Measurements from ENCODE around the gene GZMB.
"Not testable (repeated sequence)": the region's sequence is repeated elsewhere in the genome, so short reads cannot be mapped to it uniquely, and the experiment has no call there.

GZMB gene, protein sequence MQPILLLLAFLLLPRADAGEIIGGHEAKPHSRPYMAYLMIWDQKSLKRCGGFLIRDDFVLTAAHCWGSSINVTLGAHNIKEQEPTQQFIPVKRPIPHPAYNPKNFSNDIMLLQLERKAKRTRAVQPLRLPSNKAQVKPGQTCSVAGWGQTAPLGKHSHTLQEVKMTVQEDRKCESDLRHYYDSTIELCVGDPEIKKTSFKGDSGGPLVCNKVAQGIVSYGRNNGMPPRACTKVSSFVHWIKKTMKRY

DNA sequence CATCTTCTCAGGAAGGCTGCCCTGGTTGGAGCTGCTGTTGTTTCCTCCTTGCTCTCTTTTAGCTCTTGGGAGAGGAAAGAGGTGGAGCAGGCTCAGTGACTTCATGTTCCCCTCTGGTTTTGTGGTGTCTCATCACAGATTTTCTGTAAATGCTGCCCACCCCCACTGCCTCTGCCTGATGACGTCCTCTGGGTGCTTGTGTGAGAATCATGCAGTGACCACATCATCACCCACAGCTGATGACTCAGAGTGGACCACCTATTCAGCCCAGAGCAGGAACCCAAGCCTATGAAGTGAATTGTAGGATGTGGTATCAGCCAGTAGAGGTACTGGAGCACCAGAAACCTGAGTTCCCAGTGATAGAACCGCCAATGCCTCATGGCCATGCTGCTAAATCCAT, at the start of gene GZMB:
Gene GZMB (minus strand): TSS at position 33 of the 400 bp plus-strand sequence. CDS start 30 bp downstream, at position 3.
- peak; percentile 79 to 98 for DNase-seq (ENCODE audit: extremely low read depth in 1 of 2, low read depth in 1 of 2)

DNA sequence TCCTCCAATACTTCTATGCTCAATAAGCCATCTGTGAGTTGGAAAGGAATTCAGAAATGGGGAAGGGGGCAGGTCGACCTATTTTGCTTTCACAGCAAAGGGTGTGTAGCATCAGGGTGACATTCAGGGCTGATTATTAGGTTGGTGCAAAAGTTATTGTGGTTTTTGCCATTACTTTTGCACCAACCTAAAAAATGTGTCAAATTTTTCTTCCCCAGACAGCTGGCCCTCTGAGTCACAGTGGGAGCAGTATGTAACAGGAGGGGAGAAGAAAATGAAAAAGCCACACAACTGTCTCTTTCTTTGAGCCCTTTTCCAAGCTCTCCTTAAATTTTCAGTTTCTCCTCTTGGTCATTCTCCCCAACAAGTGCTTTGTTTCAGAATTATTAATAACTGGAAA, 47.1 kb upstream of the GZMB start:
- DNase-seq (ENCODE audit: extremely low read depth in 1 of 2, low read depth in 1 of 2), result no peak

DNA sequence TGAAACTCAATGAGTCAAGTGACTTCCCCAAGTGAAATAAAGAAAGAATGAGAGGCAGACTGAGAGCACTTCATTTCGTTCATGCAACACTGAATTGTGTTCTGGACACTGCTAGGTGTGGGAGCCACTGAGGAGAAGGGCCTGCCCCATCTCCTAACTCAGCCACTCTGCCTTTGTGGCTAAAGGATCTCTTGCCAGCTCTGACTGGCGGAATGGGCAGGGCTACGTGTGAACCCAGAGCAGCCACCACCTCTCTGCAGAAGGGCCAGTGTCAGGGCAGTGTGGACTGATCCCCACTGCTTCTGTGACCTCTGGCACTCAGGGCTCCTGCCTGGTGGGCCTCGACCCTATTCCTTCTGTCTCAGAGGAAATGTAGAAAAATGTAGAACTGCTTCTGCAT, 46.5 kb upstream of the GZMB start:
- DNase-seq (ENCODE audit: extremely low read depth in 1 of 2, low read depth in 1 of 2), result no peak

DNA sequence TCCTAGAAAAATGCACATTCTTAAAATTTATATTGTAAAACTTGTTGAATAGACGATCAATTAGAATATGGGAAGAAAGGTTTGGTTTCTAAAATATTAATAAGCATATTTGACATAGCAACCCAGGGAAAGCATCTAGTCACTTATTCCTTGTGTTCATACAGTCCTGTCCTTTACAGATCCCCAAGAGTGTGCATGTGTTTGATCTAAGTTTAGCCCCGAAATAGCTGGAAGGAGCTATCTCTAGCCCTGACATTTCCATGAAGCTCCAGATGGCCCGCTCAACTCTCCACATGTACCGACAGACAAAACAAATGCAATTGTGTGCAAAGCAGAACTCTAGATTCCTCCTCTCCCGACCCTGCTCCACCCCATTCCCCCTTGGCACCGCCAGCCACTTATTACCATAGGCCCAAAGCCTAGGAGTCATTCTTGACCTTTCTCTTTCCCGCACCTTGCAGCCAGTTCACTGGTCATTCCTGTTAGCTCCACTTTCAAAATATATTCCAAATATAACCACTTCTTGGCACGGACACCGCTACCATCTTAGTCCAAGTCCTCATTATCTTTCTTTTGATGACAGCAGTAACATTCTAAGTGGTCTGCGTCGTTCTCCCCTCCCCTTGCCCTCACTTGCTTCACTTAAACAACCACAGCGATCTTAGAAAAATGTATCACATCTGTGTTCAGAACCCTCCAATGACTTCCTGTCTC, 45.4 kb upstream of the GZMB start:
- DNase-seq (ENCODE audit: extremely low read depth in 1 of 2, low read depth in 1 of 2), result no peak

DNA sequence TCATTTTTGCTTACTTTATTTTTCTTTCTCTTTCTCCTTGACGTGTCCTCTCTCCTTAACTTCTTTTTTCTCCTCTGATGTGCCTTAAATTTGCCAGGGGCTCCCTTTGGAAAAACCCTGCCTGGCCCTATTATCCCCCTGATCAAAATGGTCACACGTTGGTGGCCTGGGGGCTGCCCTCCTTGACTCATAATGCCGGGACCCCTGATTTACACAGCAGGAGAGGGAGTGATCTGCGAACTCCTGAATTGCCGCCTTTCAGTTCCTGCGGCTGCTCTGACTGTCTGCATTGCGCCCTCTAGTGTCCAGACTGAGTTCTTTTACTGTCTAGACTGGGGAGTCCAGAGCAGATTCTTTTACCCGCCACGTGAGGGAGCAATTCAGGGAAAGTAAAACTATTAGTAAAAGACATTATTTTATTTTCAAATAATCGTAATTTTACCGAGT, 44.8 kb upstream of the GZMB start:
- peak in 1 of 2 donors; percentile 71 for DNase-seq (ENCODE audit: extremely low read depth in 1 of 2, low read depth in 1 of 2)

DNA sequence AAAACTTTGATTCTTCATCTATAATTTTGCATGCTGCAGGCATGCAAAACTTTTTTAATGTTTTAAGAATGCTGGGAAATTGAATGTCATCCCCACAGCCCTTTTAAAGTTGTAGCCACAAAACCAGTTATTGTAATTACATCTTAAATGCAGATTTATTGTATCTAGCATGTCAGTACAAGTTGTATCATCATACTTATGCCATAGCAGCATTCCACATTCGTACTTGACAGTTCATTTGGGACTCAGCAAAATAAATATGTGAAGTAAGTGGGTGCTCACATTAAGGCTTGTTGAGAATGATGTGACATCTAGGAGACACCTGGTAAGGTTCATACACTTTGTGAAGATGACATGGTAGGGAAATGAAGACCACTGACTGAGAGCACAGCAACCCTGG, 44.0 kb upstream of the GZMB start:
- DNase-seq (ENCODE audit: extremely low read depth in 1 of 2, low read depth in 1 of 2), result no peak

DNA sequence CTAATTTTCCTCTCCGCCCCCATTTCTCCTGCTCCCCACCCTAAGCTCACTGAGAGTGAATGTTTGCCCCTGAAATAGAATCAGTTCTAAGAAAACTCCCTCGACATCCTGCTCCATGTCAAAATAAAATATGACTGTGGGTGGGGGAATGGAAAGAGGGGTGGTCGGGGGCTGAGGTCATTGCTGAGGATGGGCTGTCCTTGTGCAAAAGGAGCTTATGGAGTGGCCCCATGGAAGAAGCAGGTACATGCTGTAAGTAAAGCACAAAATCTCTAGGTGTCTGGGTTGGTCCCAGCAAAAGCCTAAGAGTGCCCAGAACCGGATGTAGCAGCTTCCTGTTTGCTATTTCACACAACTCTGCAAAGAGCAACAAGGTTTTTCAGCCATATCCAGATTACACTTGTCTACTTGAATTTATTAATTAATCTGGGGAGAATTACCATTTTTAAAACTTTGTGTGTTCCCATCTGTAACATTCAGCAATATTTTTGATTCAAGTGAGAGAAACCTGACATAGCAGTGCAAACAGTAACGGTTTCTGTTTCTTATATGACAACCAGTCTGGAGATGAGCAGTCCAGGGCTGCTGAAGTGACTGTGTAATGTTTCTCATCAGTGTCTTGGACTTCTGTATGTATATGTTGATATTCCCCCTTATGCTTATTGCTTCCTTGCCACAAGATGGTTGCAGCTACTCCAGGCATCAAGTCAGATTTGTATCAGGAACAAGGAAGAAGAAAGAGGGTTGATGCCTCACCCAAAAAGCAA, 40.4 kb upstream of the GZMB start:
- DNase-seq (ENCODE audit: extremely low read depth in 1 of 2, low read depth in 1 of 2), result peak in 1 of 2 donors; percentile 66

DNA sequence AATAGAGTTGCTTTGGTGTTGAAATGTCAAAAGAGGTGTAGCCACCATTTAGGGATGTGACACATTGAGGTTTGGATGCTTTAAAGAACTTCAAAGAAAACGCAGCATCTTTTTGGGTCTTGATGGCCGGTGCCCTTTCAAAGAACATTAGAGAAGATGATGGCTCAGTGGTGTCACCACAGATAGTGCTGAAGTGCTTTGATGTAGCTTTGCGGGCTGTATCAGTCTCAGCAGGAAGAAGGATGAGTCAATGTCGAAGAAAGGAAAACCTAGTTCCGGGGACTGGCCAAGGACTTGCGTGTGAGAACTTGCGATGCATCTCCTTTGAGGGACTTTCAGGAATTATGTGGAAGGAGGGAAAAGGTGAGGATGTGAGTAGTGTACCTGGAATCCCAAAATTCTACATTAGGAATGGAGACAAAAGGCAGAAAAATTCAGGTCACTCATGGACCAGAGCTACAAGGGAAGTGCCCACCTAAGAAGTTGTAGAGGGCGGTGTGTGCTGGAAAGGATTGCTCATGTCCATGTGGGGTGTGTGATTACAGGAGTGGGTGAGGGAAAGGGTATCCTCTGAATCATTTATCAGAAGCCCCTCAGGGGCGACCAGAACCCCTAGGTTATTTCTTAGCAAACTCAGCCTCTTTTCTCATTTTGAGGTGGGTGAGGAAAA, 39.7 kb upstream of the GZMB start:
- peak in 1 of 2 donors; percentile 74 for DNase-seq (ENCODE audit: extremely low read depth in 1 of 2, low read depth in 1 of 2)

DNA sequence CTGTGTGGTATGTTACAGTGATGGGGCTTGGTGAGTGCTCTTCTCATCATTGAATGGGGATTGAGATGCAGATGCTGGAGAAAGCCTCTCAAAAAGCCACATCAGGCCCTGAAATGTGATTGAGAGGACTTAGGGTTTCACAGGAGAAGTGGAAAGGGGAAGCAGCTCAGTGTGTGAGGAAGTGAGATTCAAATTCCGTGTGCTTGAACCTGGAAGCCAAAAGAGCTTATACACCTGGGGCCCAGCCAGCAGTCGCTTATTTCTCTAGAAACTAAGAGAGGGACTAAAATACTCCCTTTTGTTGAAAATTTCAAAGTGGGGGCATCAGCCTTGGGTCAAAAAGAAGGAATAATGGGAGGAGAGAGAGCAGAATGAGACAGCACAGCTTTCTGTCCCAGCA, 39.1 kb upstream of the GZMB start:
- no peak for DNase-seq (ENCODE audit: extremely low read depth in 1 of 2, low read depth in 1 of 2)

DNA sequence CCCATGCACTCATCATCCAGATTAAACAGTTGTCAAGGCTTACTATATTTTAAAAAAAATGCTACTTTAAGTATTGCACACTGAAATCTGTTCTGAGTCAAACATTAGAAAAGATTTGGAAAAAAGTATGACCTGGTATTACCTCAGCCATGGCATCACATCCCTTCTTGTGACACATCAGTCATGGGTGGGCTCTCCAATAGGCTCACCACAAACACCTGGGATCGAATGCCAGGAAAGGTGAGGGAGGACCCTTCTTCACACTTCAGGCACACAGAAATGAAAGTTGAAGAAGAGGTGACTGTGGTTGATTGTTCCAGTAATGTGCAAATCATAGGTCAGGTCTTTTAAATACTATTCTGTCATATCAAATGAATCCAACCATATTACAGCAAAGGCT, 36.6 kb upstream of the GZMB start:
- DNase-seq (ENCODE audit: extremely low read depth in 1 of 2, low read depth in 1 of 2), result peak in 1 of 2 donors; percentile 78

DNA sequence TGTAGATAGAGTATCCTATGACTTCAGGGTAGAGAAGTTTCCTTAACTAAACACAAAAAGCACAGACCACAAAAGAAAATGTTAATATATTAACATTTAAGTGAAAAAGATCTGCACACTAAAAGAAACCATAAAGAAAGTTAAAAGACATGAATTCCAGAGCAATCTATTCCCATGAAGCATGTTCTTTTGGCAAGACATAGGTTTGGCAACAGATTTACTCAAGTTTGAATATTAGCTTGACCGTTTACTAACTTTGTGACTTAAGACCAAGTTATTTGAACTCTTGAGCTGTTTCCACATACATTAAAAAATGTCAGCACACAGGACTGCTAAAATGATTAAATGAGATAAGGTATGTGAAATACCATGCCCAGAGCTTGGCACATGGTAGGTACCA, 35.7 kb upstream of the GZMB start:
- DNase-seq (ENCODE audit: extremely low read depth in 1 of 2, low read depth in 1 of 2), result no peak

DNA sequence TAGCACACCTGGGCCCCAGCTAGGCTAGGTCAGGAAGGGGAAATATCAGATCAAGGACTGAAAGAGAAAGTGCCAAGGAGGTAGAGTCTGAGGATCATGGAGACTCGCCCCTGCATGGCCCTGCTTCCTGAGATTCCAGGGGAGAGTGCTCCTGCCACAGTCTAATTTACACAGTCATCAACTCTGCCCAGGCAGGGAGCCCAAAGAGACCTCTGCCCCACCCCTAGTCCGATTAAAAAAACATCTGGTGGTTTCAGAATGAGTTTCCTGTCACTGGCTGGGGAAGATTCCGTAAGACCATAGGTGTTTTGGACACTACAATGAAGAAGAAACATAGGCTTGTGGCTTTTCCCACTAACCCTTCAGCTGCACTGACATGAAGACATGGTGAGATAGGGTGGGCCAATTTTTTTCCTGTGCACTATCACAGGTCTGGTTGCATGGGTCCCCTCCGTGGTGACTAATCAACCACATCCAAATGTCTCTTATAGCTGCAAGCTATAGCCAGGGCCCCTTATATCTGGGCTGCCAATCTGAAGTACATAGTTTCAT, 31.5 kb upstream of the GZMB start:
- DNase-seq (ENCODE audit: extremely low read depth in 1 of 2, low read depth in 1 of 2), result peak in 1 of 2 donors; percentile 80

DNA sequence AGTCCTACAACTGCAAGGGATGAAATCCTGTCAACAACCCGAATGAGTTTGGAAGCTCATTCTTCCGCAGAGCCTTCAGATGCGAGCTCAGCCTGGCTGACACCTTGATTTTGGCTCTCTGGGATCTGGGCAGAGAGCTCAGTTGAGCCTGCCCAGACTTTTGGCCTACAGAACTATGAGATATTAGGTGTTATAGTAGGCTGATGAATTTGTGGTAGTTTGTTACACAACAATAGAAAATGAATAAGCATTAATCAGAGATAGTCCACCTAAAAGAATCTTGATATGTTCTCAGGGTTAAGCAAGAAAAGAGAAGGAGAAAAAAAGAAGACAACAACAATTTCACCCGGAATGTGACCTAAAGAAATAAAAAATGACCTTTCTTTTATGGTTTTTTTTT, 30.4 kb upstream of the GZMB start:
- no peak for DNase-seq (ENCODE audit: extremely low read depth in 1 of 2, low read depth in 1 of 2)

DNA sequence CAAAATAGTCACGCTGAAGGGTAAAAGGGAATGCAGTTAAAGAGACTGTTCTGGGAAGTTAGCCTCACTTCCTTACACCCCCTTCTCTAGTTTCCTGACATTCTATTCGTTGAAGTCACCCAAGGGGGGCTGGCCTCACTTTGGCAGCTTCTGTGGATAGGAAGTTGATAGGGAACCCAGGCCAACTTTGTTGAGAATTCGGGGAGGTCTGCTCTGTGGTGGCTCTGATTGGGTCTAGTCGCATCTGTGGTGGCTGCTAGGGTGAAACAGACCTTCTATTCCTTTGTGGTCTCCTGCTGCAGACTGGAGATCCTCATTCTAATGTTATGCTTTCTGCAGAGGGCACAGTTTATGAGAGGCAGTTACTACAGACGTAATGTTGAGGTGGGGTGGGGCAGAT, 28.8 kb upstream of the GZMB start:
- DNase-seq (ENCODE audit: extremely low read depth in 1 of 2, low read depth in 1 of 2), result no peak

DNA sequence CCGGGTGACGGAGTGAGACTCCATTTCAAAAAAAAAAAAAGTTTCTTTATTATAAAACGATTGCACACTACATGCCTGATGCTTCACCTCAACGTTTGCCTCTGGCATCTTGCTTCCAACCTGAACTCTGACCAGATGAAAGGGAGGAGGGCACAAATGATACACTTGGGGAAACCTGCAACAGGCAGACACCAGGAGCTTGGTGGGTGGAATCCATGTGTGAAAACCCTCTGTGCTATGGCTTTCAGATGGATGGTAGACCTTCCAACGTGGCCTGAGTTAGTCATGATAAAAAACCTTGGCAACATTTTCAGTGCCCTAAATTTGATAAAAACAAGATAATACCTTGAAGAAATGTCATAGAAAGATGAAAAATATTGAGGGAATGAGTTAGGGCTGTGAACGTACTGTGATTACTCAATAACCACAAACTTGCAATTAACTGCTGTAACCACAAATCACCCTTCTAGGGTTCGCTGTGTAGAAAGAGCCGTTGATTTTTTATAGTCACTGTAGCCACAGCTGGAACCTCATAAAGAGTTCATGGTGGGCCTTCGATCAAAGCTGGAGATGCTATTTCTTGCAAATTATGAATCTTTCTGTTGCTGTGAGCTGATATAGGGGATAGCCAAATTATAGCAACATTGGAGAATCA, 26.1 kb upstream of the GZMB start:
- no peak for DNase-seq (ENCODE audit: extremely low read depth in 1 of 2, low read depth in 1 of 2)

DNA sequence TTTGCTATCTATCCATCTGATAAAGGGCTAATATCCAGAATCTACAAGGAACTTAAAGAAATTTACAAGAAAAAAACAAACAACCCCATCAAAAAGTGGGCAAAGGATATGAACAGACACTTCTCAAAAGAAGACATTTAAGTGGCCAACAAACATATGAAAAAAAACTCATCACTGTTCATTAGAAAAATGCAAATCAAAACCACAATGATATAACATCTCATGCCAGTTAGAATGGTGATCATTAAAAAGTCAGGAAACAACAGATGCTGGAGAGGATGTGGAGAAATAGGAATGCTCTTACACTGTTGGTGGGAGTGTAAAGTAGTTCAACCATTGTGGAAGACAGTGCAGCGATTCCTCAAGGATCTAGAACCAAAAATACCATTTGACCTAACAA, 14.4 kb upstream of the GZMB start:
- not testable (repeated sequence) for DNase-seq (ENCODE audit: extremely low read depth in 1 of 2, low read depth in 1 of 2)

DNA sequence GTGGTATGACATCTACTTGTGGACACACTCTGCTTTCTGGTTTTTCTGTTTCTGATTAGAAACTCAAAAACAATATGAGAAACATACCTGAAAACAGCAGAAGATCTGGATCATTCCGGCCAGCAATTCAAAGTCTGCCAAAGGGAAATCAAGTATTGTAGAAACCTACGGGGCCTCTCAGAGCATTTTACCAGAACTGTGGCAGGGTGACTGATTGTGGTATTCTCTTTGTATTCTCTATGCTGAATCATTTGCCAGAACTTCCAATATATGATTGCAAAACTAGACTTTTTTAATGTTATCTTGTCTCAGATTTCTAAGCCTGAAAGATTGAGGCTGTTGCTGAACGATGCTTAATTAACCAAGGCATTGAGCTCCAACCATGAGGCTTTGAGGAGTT, 5.9 kb upstream of the GZMB start:
- DNase-seq (ENCODE audit: extremely low read depth in 1 of 2, low read depth in 1 of 2), result no peak

DNA sequence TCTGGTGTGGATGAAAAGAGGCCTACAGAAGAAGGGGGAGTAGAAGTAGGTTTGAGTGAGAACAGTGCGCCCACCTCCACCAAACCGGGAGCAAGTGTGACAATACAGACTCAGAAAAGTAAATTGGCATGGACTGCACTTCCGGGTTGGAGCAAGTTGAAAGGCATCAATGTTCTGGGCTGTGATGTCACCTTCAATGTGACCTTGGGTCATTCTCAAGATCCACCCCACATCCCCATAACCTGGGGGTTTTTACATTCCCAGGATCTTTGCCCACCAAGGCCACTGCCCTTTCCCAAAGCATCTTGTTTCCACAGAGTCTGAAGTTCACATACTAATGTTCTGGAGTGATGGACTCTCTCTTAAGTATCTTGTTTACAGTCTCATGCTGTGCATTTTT, 5.3 kb upstream of the GZMB start:
- no peak for DNase-seq (ENCODE audit: extremely low read depth in 1 of 2, low read depth in 1 of 2)

DNA sequence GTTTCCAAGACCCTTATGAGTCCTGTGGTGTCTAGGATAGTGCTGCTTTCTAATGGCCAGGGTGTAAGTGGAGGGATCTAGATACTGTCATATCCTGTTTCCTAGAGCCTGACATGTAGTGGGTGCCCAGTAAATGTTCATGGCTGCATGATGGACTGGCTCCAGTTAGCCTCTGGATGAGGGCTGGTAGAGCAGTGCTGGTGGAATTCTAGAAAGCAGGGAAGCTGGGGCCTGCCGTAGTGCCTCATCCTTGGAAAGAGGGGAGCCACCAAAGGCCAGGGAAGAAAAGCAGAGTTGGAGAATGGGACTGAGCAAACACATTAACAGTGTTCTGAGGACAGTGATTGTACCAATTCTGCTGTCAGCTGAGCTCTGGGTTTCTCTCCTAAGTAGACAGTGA, 637 bp downstream of the GZMB start:
- no peak for DNase-seq (ENCODE audit: extremely low read depth in 1 of 2, low read depth in 1 of 2)

DNA sequence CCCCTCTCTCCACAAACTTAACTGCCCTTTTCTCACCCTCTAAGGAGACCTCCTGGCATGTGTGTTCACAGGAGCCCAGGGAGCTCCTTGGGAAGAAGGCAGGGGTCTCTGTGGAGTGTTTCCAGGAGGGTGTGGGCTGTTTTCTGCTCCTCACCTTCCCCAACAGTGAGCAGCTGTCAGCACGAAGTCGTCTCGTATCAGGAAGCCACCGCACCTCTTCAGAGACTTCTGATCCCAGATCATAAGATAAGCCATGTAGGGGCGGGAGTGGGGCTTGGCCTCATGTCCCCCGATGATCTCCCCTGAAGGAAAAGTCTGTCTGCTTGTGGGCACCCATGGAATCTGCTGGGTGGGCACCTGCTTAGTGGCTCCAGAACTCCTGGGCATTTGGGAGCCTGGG, 1.2 kb downstream of the GZMB start:
- no peak for DNase-seq (ENCODE audit: extremely low read depth in 1 of 2, low read depth in 1 of 2)
